Neuron (in vitro differentiated cells): ENCODE data around the gene CDH3.

Source experiments
- H2AFZ ChIP-seq: one replicate; pipeline ENCODE4 v1.6.1; 2013; ENCODE audit warnings: low read depth, mild to moderate bottlenecking, inconsistent platforms, low read length, moderate library complexity
- H3K27me3 ChIP-seq: one replicate; pipeline ENCODE4 v1.6.1; 2013; ENCODE audit warnings: low read length; ENCODE audit not compliant: insufficient read depth
- H3K36me3 ChIP-seq: one replicate; pipeline ENCODE4 v1.6.1; 2013; ENCODE audit warnings: low read length; ENCODE audit not compliant: insufficient read depth
- H3K4me1 ChIP-seq: one replicate; pipeline ENCODE4 v1.6.1; 2013; ENCODE audit warnings: low read length; ENCODE audit not compliant: insufficient read depth
- H3K4me3 ChIP-seq: 2 replicates; pipeline ENCODE4 v1.5.1; 2013; ENCODE audit warnings: mild to moderate bottlenecking, low read length, moderate library complexity
- H3K9me3 ChIP-seq: one replicate; pipeline ENCODE4 v1.6.1; 2013; ENCODE audit warnings: low read length

CDH3 gene

GRCh38 chr16:68658974-68659360, 13.9 kb downstream of the CDH3 start:
- Histone ChIP-seq H3K36me3 (no peaks in the 10 kb centered on the region), H3K4me1 (no peaks in the 10 kb centered on the region), H2AFZ (no peak overlapping the region), H3K4me3 (no peak overlapping the region), H3K9me3 (no peaks in the 10 kb centered on the region), H3K27me3 (no peaks in the 10 kb centered on the region)

- H3K9me3 ChIP-seq = no peaks in the 10 kb centered on the region
- H3K27me3 ChIP-seq = no peaks in the 10 kb centered on the region
- H3K36me3 ChIP-seq = no peaks in the 10 kb centered on the region
- H3K4me1 ChIP-seq = no peaks in the 10 kb centered on the region
- H2AFZ ChIP-seq = no peak overlapping the region
- no peak overlapping the region for H3K4me3 ChIP-seq
Observed at GRCh38 chr16:68659412-68660358, 14.6 kb downstream of the CDH3 start.

GRCh38 chr16:68660359-68660795, 15.3 kb downstream of the CDH3 start:
- H2AFZ ChIP-seq = no peak overlapping the region
- no peaks in the 10 kb centered on the region for H3K4me1 ChIP-seq
- no peaks in the 10 kb centered on the region for H3K27me3 ChIP-seq
- no peak overlapping the region for H3K4me3 ChIP-seq
- H3K9me3 ChIP-seq = no peaks in the 10 kb centered on the region
- no peaks in the 10 kb centered on the region for H3K36me3 ChIP-seq

GRCh38 chr16:68662035-68662434, 16.9 kb downstream of the CDH3 start:
- Histone ChIP-seq H3K4me1 (no peaks in the 10 kb centered on the region), H3K27me3 (no peaks in the 10 kb centered on the region), H3K36me3 (no peaks in the 10 kb centered on the region), H2AFZ (no peak overlapping the region), H3K9me3 (no peaks in the 10 kb centered on the region), H3K4me3 (no peak overlapping the region)

- Histone ChIP-seq H3K4me1 (no peaks in the 10 kb centered on the region), H3K9me3 (no peaks in the 10 kb centered on the region), H2AFZ (no peak overlapping the region), H3K36me3 (no peaks in the 10 kb centered on the region), H3K4me3 (no peak overlapping the region), H3K27me3 (no peaks in the 10 kb centered on the region)
Observed at GRCh38 chr16:68664297-68664696, 19.2 kb downstream of the CDH3 start.

GRCh38 chr16:68665501-68665900, 20.4 kb downstream of the CDH3 start:
- H3K4me1 ChIP-seq = no peaks in the 10 kb centered on the region
- no peaks in the 10 kb centered on the region for H3K36me3 ChIP-seq
- H2AFZ ChIP-seq = no peak overlapping the region
- no peaks in the 10 kb centered on the region for H3K9me3 ChIP-seq
- H3K4me3 ChIP-seq = no peak overlapping the region
- H3K27me3 ChIP-seq = no peaks in the 10 kb centered on the region

GRCh38 chr16:68668266-68668665, 23.2 kb downstream of the CDH3 start:
- no peak overlapping the region for H2AFZ ChIP-seq
- H3K4me3 ChIP-seq = no peak overlapping the region
- H3K4me1 ChIP-seq = no peaks in the 10 kb centered on the region
- H3K9me3 ChIP-seq = no peaks in the 10 kb centered on the region
- H3K36me3 ChIP-seq = no peaks in the 10 kb centered on the region
- H3K27me3 ChIP-seq = no peaks in the 10 kb centered on the region

- Histone ChIP-seq H3K36me3 (no peaks in the 10 kb centered on the region), H3K9me3 (no peaks in the 10 kb centered on the region)
Observed at GRCh38 chr16:68676113-68676860, 31.2 kb downstream of the CDH3 start.

GRCh38 chr16:68681038-68681437, 35.9 kb downstream of the CDH3 start:
- Histone ChIP-seq H3K36me3 (no peaks in the 10 kb centered on the region), H2AFZ (no peak overlapping the region), H3K4me3 (no peak overlapping the region), H3K27me3 (no peaks in the 10 kb centered on the region), H3K9me3 (peaks cover 4% of the 10 kb centered on the region), H3K4me1 (no peaks in the 10 kb centered on the region)

More at GRCh38 chr16:68676113-68676860, 31.2 kb downstream of the CDH3 start:
- H3K4me3 ChIP-seq = no peak overlapping the region
- H3K4me1 ChIP-seq = no peaks in the 10 kb centered on the region
- no peak overlapping the region for H2AFZ ChIP-seq
- no peaks in the 10 kb centered on the region for H3K27me3 ChIP-seq

GRCh38 chr16:68685685-68686478, 40.8 kb downstream of the CDH3 start:
- Histone ChIP-seq H3K27me3 (no peaks in the 10 kb centered on the region), H3K4me3 (no peak overlapping the region), H3K36me3 (no peaks in the 10 kb centered on the region), H2AFZ (no peak overlapping the region), H3K4me1 (no peaks in the 10 kb centered on the region), H3K9me3 (peaks cover 4% of the 10 kb centered on the region)

- H3K4me3 ChIP-seq = no peak overlapping the region
- H3K27me3 ChIP-seq = no peaks in the 10 kb centered on the region
- H3K9me3 ChIP-seq = peaks cover 4% of the 10 kb centered on the region
- H3K4me1 ChIP-seq = no peaks in the 10 kb centered on the region
- no peaks in the 10 kb centered on the region for H3K36me3 ChIP-seq
- H2AFZ ChIP-seq = no peak overlapping the region
Observed at GRCh38 chr16:68686905-68687304, 41.8 kb downstream of the CDH3 start.

- Histone ChIP-seq H3K27me3 (no peaks in the 10 kb centered on the region), H3K4me1 (no peaks in the 10 kb centered on the region), H3K9me3 (no peaks in the 10 kb centered on the region), H2AFZ (no peak overlapping the region), H3K4me3 (no peak overlapping the region), H3K36me3 (no peaks in the 10 kb centered on the region)
Observed at GRCh38 chr16:68689921-68690320, 44.8 kb downstream of the CDH3 start.

- no peaks in the 10 kb centered on the region for H3K36me3 ChIP-seq
- no peak overlapping the region for H2AFZ ChIP-seq
- no peak overlapping the region for H3K4me3 ChIP-seq
- H3K27me3 ChIP-seq = no peaks in the 10 kb centered on the region
- no peaks in the 10 kb centered on the region for H3K9me3 ChIP-seq
- H3K4me1 ChIP-seq = no peaks in the 10 kb centered on the region
Observed at GRCh38 chr16:68695575-68695974, 50.5 kb downstream of the CDH3 start.
